WERI-Rb-1 (cell line): ENCODE measurements around the gene ATAD3B.
"Not testable (repeated sequence)": the region's sequence is repeated elsewhere in the genome, so short reads cannot be mapped to it uniquely, and the experiment has no call there.

ENCODE experiments used
- DNase-seq: peaks from one replicate; pipeline ENCODE4 v3.0.0-alpha.2; 2020
- H3K27ac ChIP-seq: fragments of 250-450 bp; sonication (Bioruptor Pico); 2 replicates; pipeline ENCODE4 v1.5.1; 2020; ENCODE audit warnings: mild to moderate bottlenecking, moderate library complexity
- H3K27me3 ChIP-seq: fragments of 250-450 bp; sonication (Bioruptor Pico); 2 replicates; pipeline ENCODE4 v1.5.1; 2021; ENCODE audit warnings: mild to moderate bottlenecking, low read depth, moderate library complexity; ENCODE audit not compliant: insufficient read depth, severe bottlenecking
- H3K36me3 ChIP-seq: fragments of 250-450 bp; sonication (Bioruptor Pico); 2 replicates; pipeline ENCODE4 v1.5.1; 2020; ENCODE audit warnings: mild to moderate bottlenecking, moderate library complexity
- H3K4me3 ChIP-seq: 2 replicates; pipeline ENCODE4 v1.5.1; 2011; ENCODE audit warnings: low read depth, mild to moderate bottlenecking, control low read depth, low read length
- H3K9me3 ChIP-seq: fragments of 250-450 bp; sonication (Bioruptor Pico); 2 replicates; pipeline ENCODE4 v1.5.1; 2021; ENCODE audit warnings: mild to moderate bottlenecking, moderate library complexity; ENCODE audit not compliant: severe bottlenecking
- TF ChIP-seq, protein P1 (sequence below): IDR thresholded peaks from 2 replicates; pipeline ENCODE4 v1.5.1; 2011; ENCODE audit warnings: low read depth, mild to moderate bottlenecking, control low read depth, inconsistent platforms, low read length

The ATAD3B gene

DNA sequence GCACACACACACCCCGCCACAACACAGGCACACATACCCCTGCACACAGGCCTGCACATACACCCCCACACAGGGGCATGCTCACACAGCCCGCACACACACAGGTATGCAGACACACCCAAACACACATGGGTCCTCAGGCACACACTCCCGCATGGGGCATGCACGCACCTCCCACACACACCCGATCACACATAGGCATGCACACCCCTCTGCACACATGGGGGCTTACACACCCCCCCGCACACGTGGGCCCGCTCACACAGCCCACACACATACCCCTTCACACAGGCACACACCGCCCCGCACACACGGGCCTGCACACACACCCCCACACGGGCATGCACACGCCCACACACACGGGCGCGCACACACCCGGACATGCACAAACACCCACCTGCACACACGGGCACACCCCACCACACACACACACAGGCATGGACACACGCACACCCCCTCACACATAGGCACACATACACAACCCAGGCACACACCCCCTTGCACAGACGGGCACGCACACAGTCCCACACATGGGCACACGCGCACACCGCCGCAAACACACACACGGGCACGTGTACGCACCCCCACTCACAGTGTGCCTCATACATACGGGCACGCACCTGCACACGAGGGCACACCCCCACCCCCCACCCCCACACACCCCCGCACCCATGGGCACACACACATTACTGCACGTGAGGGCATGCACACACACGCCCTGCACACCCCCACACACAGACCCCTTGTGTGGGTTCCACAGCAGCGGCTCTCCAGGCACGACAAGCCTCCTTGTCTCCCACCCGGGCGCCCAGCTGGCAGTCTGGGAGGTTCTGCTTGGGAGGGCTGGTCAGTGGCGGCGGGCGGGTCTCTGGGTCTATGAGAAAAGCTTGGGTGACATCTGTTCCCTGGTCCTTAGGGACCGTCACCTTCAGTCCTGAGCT is 8.3 kb downstream of the ATAD3B start:
- TF ChIP-seq, protein P1, sequence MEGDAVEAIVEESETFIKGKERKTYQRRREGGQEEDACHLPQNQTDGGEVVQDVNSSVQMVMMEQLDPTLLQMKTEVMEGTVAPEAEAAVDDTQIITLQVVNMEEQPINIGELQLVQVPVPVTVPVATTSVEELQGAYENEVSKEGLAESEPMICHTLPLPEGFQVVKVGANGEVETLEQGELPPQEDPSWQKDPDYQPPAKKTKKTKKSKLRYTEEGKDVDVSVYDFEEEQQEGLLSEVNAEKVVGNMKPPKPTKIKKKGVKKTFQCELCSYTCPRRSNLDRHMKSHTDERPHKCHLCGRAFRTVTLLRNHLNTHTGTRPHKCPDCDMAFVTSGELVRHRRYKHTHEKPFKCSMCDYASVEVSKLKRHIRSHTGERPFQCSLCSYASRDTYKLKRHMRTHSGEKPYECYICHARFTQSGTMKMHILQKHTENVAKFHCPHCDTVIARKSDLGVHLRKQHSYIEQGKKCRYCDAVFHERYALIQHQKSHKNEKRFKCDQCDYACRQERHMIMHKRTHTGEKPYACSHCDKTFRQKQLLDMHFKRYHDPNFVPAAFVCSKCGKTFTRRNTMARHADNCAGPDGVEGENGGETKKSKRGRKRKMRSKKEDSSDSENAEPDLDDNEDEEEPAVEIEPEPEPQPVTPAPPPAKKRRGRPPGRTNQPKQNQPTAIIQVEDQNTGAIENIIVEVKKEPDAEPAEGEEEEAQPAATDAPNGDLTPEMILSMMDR, result no peak
- Histone ChIP-seq H3K9me3 (no peaks in the 10 kb centered on the region), H3K4me3 (no peak overlapping the region), H3K27me3 (no peaks in the 10 kb centered on the region), H3K36me3 (peaks cover 49% of the 10 kb centered on the region), H3K27ac (no peak overlapping the region)
- DNase-seq, result no peak

DNA sequence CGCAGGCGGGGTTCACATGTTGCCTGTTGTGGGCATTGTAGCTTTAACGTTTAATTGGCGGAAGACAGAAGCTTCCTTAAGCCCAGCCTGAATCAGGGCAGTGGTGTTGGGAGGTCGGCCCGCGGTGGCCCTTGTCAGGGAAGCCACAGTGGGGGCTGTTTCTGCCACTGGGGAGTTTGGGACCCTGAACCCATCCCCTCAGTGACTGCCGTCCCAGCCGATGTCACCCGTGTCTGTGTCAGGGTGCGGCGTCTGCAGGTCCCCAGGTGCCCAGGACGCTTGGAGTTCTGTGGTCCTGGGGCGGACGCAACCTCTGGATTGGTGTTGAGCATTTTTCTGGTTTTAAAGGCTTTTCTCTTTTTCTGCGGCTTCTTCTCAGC is 8.9 kb downstream of the ATAD3B start:
- not testable (repeated sequence) for DNase-seq
- peaks cover 49% of the 10 kb centered on the region for H3K36me3 ChIP-seq

DNA sequence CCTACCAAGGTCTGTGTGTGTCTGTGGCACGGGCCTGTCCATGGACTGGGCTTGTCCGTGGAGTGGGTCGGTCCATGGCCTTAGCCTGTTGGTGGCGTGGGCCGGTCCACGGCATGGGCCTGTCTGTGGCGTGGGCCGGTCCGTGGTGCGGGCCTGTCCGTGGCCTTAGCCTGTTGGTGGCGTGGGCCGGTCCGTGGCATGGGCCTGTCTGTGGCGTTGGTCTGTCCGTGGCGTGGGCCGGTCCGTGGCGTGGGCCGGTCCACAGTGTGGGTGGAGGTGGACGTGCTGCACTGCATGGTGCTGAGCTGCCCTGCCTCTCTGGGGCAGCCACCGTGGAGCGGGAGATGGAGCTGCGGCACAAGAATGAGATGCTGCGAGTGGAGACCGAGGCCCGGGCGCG is 10.2 kb downstream of the ATAD3B start:
- H3K27me3 ChIP-seq, result not testable (repeated sequence)
- H3K36me3 ChIP-seq, result peaks cover 46% of the 10 kb centered on the region

More for the DNA sequence above, 8.9 kb downstream of the ATAD3B start:
- H3K9me3 ChIP-seq, H3K4me3 ChIP-seq, H3K27ac ChIP-seq, H3K27me3 ChIP-seq: not testable (repeated sequence)

DNA sequence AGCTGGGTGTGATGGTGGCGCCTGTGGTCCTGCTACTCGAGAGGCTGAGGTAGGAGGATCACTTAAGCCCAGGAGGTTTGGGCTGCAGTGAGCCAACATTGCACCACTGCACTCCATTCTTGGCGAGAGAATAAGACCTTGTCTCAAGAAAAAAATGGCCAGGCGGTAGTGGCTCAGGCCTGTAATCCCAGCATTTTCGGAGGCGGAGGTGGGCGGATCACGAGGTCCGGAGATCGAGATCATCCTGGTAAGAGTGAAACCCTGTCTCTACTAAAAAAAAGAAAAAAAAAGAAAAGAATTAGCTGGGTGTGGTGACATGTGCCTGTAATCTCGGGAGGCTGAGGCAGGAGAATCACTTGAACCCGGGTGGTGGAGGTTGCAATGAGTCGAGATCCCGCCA is 11.3 kb downstream of the ATAD3B start:
- TF ChIP-seq, protein P1, result no peak
- H3K9me3 ChIP-seq, result no peaks in the 10 kb centered on the region
- no peak overlapping the region for H3K4me3 ChIP-seq
- H3K27me3 ChIP-seq, result no peaks in the 10 kb centered on the region
- H3K36me3 ChIP-seq, result peaks cover 39% of the 10 kb centered on the region
- DNase-seq, result no peak
- no peak overlapping the region for H3K27ac ChIP-seq

More for the DNA sequence above, 10.2 kb downstream of the ATAD3B start:
- not testable (repeated sequence) for H3K27ac ChIP-seq, DNase-seq, H3K9me3 ChIP-seq, H3K4me3 ChIP-seq

DNA sequence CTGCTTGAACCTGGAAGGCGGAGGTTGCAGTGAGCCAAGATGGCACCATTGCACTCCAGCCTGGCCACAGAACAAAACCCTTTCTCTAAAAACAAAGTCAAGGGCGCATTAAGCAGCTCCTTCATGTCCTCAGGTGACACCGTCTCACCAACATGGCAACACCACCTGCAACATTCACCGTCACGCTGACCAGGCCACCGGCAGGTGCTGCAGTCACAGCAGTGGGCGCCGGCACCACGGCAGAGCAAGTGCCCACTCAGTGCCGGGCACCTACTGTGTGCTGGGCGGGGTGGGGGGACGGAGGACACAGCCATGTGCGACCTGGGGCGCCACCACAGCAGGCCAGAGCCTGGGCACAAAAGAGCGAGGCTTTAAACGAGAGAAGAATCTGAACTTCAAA is 12.1 kb downstream of the ATAD3B start:
- Histone ChIP-seq H3K9me3 (no peaks in the 10 kb centered on the region), H3K36me3 (peaks cover 41% of the 10 kb centered on the region), H3K27me3 (no peaks in the 10 kb centered on the region), H3K27ac (no peak overlapping the region), H3K4me3 (no peak overlapping the region)
- no peak for DNase-seq
- TF ChIP-seq, protein P1, result no peak

DNA sequence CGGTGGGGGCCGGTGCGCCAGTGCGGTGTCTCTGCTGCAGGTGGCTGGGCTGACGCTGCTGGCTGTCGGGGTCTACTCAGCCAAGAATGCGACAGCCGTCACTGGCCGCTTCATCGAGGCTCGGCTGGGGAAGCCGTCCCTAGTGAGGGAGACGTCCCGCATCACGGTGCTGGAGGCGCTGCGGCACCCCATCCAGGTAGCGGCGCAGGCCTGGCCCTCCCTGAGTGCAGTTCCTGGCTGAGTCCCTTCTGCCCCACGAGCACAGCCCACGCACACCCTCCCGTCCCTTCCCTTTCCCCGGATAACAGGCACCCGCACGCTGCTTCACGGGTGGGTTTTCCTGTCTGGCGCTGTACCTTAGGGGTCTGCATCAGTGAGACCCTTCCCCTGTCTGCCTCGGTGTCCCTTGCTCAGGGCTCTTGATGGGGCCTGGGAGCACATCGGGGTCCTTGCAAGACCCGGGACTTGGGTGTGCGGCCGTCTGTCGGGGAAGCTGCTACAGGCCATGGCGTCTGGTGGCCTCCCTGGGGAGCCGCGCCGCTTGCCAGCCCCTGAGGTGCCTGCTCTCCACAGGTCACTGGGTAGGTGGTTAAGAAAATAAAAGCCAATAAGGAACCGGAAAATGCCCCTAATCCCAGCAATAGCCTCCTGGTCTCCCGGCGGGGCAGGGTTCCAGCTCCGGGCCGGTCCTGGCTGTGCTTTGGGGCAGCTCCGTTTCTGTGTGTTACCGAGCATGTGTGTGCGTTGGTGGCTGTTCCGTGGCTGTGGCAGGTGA is 13.6 kb downstream of the ATAD3B start:
- DNase-seq, H3K4me3 ChIP-seq, H3K9me3 ChIP-seq, H3K27ac ChIP-seq, H3K27me3 ChIP-seq: not testable (repeated sequence)
- peaks cover 48% of the 10 kb centered on the region for H3K36me3 ChIP-seq

DNA sequence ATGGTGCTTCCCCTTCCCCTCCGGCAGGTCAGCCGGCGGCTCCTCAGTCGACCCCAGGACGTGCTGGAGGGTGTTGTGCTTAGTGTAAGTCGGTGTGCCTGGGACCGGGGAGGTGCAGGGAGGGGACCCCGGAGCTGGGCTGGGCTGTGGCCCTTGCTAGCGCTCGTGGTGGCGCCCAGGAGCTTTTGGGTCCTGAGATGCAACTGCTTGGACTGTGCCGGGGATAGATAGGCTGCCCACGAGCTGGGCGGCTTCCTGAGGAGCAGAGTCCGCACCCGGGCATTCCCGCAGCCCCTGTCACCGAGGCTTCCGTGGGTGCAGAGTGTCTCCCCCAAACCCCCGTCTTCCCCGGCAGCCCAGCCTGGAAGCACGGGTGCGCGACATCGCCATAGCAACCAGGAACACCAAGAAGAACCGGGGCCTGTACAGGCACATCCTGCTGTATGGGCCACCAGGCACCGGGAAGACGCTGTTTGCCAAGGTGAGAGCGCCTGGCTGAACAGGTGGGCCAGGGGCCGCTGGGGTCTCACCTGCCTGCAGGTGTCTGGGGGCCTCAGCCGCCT is 14.3 kb downstream of the ATAD3B start:
- H3K9me3 ChIP-seq, H3K27ac ChIP-seq, H3K27me3 ChIP-seq, H3K4me3 ChIP-seq, DNase-seq: not testable (repeated sequence)
- peaks cover 55% of the 10 kb centered on the region for H3K36me3 ChIP-seq
